ENCODE data around the gene PLA2G2C.
"Not testable (repeated sequence)": the region's sequence is repeated elsewhere in the genome, so short reads cannot be mapped to it uniquely, and the experiment has no call there.

PLA2G2C gene
- total RNA-seq, result 0 to 0.31 reads per million in 2 donors

- peak in 4 of 5 experiments; percentile 12 to 72 (median 38) for DNase-seq
Measured at GRCh38 chr1:20185834-20186782, at the start of gene PLA2G2C, which contains the start of gene UBXN10. Gene PLA2G2C, minus strand, starts transcription at chr1:20186518. Its CDS starts 9,155 bp downstream, at chr1:20177363. Gene UBXN10, plus strand, starts transcription at chr1:20186096. Its CDS starts 4,466 bp downstream, at chr1:20190562.

GRCh38 chr1:20234788-20235535 is 48.6 kb upstream of the PLA2G2C start:
- DNase-seq, result no peak

- no peak for DNase-seq
Measured at GRCh38 chr1:20233866-20234265, 47.5 kb upstream of the PLA2G2C start.

GRCh38 chr1:20233394-20233793 is 47.1 kb upstream of the PLA2G2C start:
- peak in 1 of 5 experiments; percentile 27 for DNase-seq

GRCh38 chr1:20232564-20232963 is 46.2 kb upstream of the PLA2G2C start:
- DNase-seq, result not testable (repeated sequence)

- DNase-seq, result no peak
Measured at GRCh38 chr1:20229171-20229570, 42.9 kb upstream of the PLA2G2C start.

- DNase-seq, result no peak
Measured at GRCh38 chr1:20228314-20228825, 42.1 kb upstream of the PLA2G2C start.

GRCh38 chr1:20227704-20228103 is 41.4 kb upstream of the PLA2G2C start:
- DNase-seq, result no peak

GRCh38 chr1:20224546-20224945 is 38.2 kb upstream of the PLA2G2C start:
- DNase-seq, result no peak

- no peak for DNase-seq
Measured at GRCh38 chr1:20223551-20224419, 37.5 kb upstream of the PLA2G2C start.

- DNase-seq, result no peak
Measured at GRCh38 chr1:20223106-20223505, 36.8 kb upstream of the PLA2G2C start.

GRCh38 chr1:20220036-20220435 is 33.7 kb upstream of the PLA2G2C start:
- no peak for DNase-seq

GRCh38 chr1:20219053-20219452 is 32.7 kb upstream of the PLA2G2C start:
- DNase-seq, result not testable (repeated sequence)

GRCh38 chr1:20216574-20216973 is 30.3 kb upstream of the PLA2G2C start:
- peak in 1 of 5 experiments; percentile 22 for DNase-seq

GRCh38 chr1:20215716-20216115 is 29.4 kb upstream of the PLA2G2C start:
- no peak for DNase-seq

- peak; percentile 14 to 41 (median 36) for DNase-seq
Measured at GRCh38 chr1:20212685-20213331, 26.5 kb upstream of the PLA2G2C start.

GRCh38 chr1:20212085-20212684 is 25.9 kb upstream of the PLA2G2C start:
- no peak for DNase-seq

GRCh38 chr1:20211511-20211931 is 25.2 kb upstream of the PLA2G2C start:
- DNase-seq, result no peak

GRCh38 chr1:20210736-20211460 is 24.6 kb upstream of the PLA2G2C start:
- DNase-seq, result no peak

- no peak for DNase-seq
Measured at GRCh38 chr1:20209471-20209870, 23.2 kb upstream of the PLA2G2C start.

All from T-helper 2 cell (primary cell).